ENCODE measurements around the gene ST7.

ST7 gene

DNA sequence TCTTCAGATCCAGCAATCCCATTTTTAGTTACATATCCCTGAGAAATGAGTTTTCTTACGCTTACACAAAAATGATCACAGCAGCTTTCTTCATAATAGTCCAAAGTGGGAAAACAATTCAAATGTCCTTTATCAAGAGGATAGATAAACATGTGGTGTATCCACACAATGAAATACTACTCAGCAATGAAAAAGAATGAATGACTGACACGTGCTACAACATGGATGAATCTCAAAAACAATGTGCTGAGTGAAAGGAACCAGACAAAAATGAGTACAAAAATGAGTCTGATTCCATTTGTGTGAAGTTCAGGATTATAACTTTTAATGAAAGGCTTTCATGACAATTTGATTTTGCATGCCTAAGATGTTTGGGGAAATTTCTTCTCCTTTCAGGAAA is 230.4 kb downstream of the ST7 start:
- Histone ChIP-seq H3K9me3 (ENCODE audit: insufficient read depth, low read depth, low read length) (no peaks in the 10 kb centered on the region), H3K4me3 (ENCODE audit: low read length, poor library complexity, severe bottlenecking) (no peak overlapping the region), H2AFZ (ENCODE audit: low read length) (no peak overlapping the region), H3K9ac (ENCODE audit: low read depth, low read length, poor library complexity, severe bottlenecking) (no peak overlapping the region), H3K4me2 (ENCODE audit: low read depth, low read length, poor library complexity, severe bottlenecking) (no peak overlapping the region), H3K79me2 (ENCODE audit: insufficient read depth, low read length) (no peaks in the 10 kb centered on the region), H3K27me3 (ENCODE audit: insufficient read depth, low read length, poor library complexity, severe bottlenecking) (no peaks in the 10 kb centered on the region), H3F3A (ENCODE audit: low read depth) (no peaks in the 10 kb centered on the region), H3K36me3 (ENCODE audit: insufficient read depth, low read length) (no peaks in the 10 kb centered on the region), H3K9me2 (replicated peaks; ENCODE audit: low read depth, low read length) (no peaks in the 10 kb centered on the region), H3K4me1 (ENCODE audit: insufficient read depth, low read length, poor library complexity, severe bottlenecking) (no peaks in the 10 kb centered on the region), H4K20me1 (ENCODE audit: insufficient read depth, low read length, poor library complexity, severe bottlenecking) (no peaks in the 10 kb centered on the region)
- no peak for TF ChIP-seq EZH2phosphoT487 (IDR thresholded peaks at IDR 0.05; ENCODE audit: borderline replicate concordance)
- TF ChIP-seq, protein P1, sequence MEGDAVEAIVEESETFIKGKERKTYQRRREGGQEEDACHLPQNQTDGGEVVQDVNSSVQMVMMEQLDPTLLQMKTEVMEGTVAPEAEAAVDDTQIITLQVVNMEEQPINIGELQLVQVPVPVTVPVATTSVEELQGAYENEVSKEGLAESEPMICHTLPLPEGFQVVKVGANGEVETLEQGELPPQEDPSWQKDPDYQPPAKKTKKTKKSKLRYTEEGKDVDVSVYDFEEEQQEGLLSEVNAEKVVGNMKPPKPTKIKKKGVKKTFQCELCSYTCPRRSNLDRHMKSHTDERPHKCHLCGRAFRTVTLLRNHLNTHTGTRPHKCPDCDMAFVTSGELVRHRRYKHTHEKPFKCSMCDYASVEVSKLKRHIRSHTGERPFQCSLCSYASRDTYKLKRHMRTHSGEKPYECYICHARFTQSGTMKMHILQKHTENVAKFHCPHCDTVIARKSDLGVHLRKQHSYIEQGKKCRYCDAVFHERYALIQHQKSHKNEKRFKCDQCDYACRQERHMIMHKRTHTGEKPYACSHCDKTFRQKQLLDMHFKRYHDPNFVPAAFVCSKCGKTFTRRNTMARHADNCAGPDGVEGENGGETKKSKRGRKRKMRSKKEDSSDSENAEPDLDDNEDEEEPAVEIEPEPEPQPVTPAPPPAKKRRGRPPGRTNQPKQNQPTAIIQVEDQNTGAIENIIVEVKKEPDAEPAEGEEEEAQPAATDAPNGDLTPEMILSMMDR (conservative IDR thresholded peaks at IDR 0.05; ENCODE audit: low read length): no peak

- no peaks in the 10 kb centered on the region for H3K27me3 ChIP-seq (ENCODE audit: insufficient read depth, low read length, poor library complexity, severe bottlenecking)
- no peaks in the 10 kb centered on the region for H3F3A ChIP-seq (ENCODE audit: low read depth)
- no peaks in the 10 kb centered on the region for H3K4me1 ChIP-seq (ENCODE audit: insufficient read depth, low read length, poor library complexity, severe bottlenecking)
- no peaks in the 10 kb centered on the region for H4K20me1 ChIP-seq (ENCODE audit: insufficient read depth, low read length, poor library complexity, severe bottlenecking)
- no peaks in the 10 kb centered on the region for H3K36me3 ChIP-seq (ENCODE audit: insufficient read depth, low read length)
- no peak overlapping the region for H3K4me2 ChIP-seq (ENCODE audit: low read depth, low read length, poor library complexity, severe bottlenecking)
- no peak for TF ChIP-seq EZH2phosphoT487 (IDR thresholded peaks at IDR 0.05; ENCODE audit: borderline replicate concordance)
- TF ChIP-seq, protein P1 (conservative IDR thresholded peaks at IDR 0.05; ENCODE audit: low read length): no peak
- H3K9me3 ChIP-seq (ENCODE audit: insufficient read depth, low read depth, low read length): no peaks in the 10 kb centered on the region
- no peak overlapping the region for H3K4me3 ChIP-seq (ENCODE audit: low read length, poor library complexity, severe bottlenecking)
- no peak overlapping the region for H2AFZ ChIP-seq (ENCODE audit: low read length)
- no peaks in the 10 kb centered on the region for H3K9me2 ChIP-seq (replicated peaks; ENCODE audit: low read depth, low read length)
- no peak overlapping the region for H3K9ac ChIP-seq (ENCODE audit: low read depth, low read length, poor library complexity, severe bottlenecking)
- no peaks in the 10 kb centered on the region for H3K79me2 ChIP-seq (ENCODE audit: insufficient read depth, low read length)
Measured at GRCh38 chr7:117184367-117184766, 231.1 kb downstream of the ST7 start.

DNA sequence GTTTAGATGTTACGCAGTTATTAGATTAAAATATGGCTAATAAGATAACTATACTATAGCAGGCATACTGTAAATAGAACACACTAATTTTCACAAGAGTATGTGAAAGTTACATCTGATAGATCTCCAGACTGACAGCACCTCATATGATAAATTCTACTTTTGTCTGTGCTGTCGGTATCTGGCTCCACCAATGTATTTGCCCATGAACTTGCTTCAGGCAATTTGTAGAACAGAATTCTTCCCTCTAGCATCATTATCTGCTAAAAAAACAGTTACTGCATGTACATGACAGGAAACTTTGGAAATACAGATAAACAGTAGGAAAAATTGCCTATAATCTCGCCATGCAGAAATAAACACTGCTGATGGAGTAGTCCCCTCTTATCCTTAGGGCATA is 231.8 kb downstream of the ST7 start:
- no peaks in the 10 kb centered on the region for H3K27me3 ChIP-seq (ENCODE audit: insufficient read depth, low read length, poor library complexity, severe bottlenecking)

More for the DNA sequence above, 231.8 kb downstream of the ST7 start:
- H3K9ac ChIP-seq (ENCODE audit: low read depth, low read length, poor library complexity, severe bottlenecking): no peak overlapping the region
- TF ChIP-seq, protein P1 (conservative IDR thresholded peaks at IDR 0.05; ENCODE audit: low read length): no peak
- no peak overlapping the region for H3K4me3 ChIP-seq (ENCODE audit: low read length, poor library complexity, severe bottlenecking)
- no peak overlapping the region for H2AFZ ChIP-seq (ENCODE audit: low read length)
- no peaks in the 10 kb centered on the region for H3K79me2 ChIP-seq (ENCODE audit: insufficient read depth, low read length)
- H3K9me2 ChIP-seq (replicated peaks; ENCODE audit: low read depth, low read length): no peaks in the 10 kb centered on the region
- H3F3A ChIP-seq (ENCODE audit: low read depth): no peaks in the 10 kb centered on the region
- no peaks in the 10 kb centered on the region for H3K9me3 ChIP-seq (ENCODE audit: insufficient read depth, low read depth, low read length)
- no peaks in the 10 kb centered on the region for H3K36me3 ChIP-seq (ENCODE audit: insufficient read depth, low read length)
- no peaks in the 10 kb centered on the region for H4K20me1 ChIP-seq (ENCODE audit: insufficient read depth, low read length, poor library complexity, severe bottlenecking)
- no peak overlapping the region for H3K4me2 ChIP-seq (ENCODE audit: low read depth, low read length, poor library complexity, severe bottlenecking)
- H3K4me1 ChIP-seq (ENCODE audit: insufficient read depth, low read length, poor library complexity, severe bottlenecking): no peaks in the 10 kb centered on the region
